ENCODE measurements around the gene ANKRD55. TPM values are rescaled to one million over a fixed set of nuclear protein-coding genes. Genes with fewer than 3 reads are reported as not detected.

ANKRD55 gene
- total RNA-seq, 2 experiments from 2014 or later, result not detected

- ChIA-PET CTCF (ENCODE audit: unreplicated experiment) (no interaction called here), POLR2A (interaction anchor here (0.6 to 0.7 kb wide), 2 partner anchors 238 to 461 kb away, joined by 3 to 7 read pairs; no protein-coding TSS in a partner anchor)
- no peaks in the 10 kb centered on the region for H3K4me1 ChIP-seq (ENCODE audit: insufficient read depth, low read length, poor library complexity, severe bottlenecking)
- no peak overlapping the region for H2AFZ ChIP-seq (ENCODE audit: low read length)
- no peaks in the 10 kb centered on the region for H4K20me1 ChIP-seq (ENCODE audit: insufficient read depth, low read length)
- no peak for DNase-seq (ENCODE audit: low spot score)
- no TSS peak for BruUV-seq (replicated peaks)
- H3K4me2 ChIP-seq (ENCODE audit: low read length), result no peak overlapping the region
- no peaks in the 10 kb centered on the region for H3K9me3 ChIP-seq (ENCODE audit: low read length)
- H3K79me2 ChIP-seq (ENCODE audit: insufficient read depth, low read depth, low read length), result no peaks in the 10 kb centered on the region
- intact Hi-C loops (cut with micrococcal nuclease; ENCODE audit: unreplicated experiment), result no loop called here
- no peak overlapping the region for H3K4me3 ChIP-seq (ENCODE audit: low read depth, low read length, poor library complexity, severe bottlenecking)
- no peaks in the 10 kb centered on the region for H3K36me3 ChIP-seq (ENCODE audit: insufficient read depth, low read length)
- no peak overlapping the region for H3K27ac ChIP-seq (ENCODE audit: low read depth, low read length, poor library complexity, severe bottlenecking)
- no peaks in the 10 kb centered on the region for H3K9me2 ChIP-seq (ENCODE audit: insufficient read depth, low read length)
- TF ChIP-seq EZH2phosphoT487 (IDR thresholded peaks at IDR 0.05; ENCODE audit: borderline replicate concordance, low read depth, low read length) (no peak), CTCF (conservative IDR thresholded peaks at IDR 0.05; ENCODE audit: low read length) (no peak)
Observed at GRCh38 chr5:56056875-56057274, 176.3 kb downstream of the ANKRD55 start.

- no peak overlapping the region for H2AFZ ChIP-seq (ENCODE audit: low read length)
- DNase-seq (ENCODE audit: low spot score), result no peak
- no peaks in the 10 kb centered on the region for H3K36me3 ChIP-seq (ENCODE audit: insufficient read depth, low read length)
- BruUV-seq (replicated peaks), result no TSS peak
- CTCF ChIA-PET (ENCODE audit: unreplicated experiment), result no interaction called here
- no peaks in the 10 kb centered on the region; the same call in 1 of the 2 replicates for H3K9me2 ChIP-seq (ENCODE audit: insufficient read depth, low read length)
- H3K79me2 ChIP-seq (ENCODE audit: insufficient read depth, low read depth, low read length), result no peaks in the 10 kb centered on the region
- no peak overlapping the region for H3K27ac ChIP-seq (ENCODE audit: low read depth, low read length, poor library complexity, severe bottlenecking)
- TF ChIP-seq CTCF (conservative IDR thresholded peaks at IDR 0.05; ENCODE audit: low read length) (no peak), EZH2phosphoT487 (IDR thresholded peaks at IDR 0.05; ENCODE audit: borderline replicate concordance, low read depth, low read length) (no peak)
- no peak overlapping the region for H3K4me2 ChIP-seq (ENCODE audit: low read length)
- POLR2A ChIA-PET, result interaction anchor here (0.7 kb wide), 1 partner anchor 10 kb away, joined by 3 read pairs; no protein-coding TSS in a partner anchor
- no peaks in the 10 kb centered on the region for H3K9me3 ChIP-seq (ENCODE audit: low read length)
- no peaks in the 10 kb centered on the region for H4K20me1 ChIP-seq (ENCODE audit: insufficient read depth, low read length)
- no peaks in the 10 kb centered on the region for H3K4me1 ChIP-seq (ENCODE audit: insufficient read depth, low read length, poor library complexity, severe bottlenecking)
- no peak overlapping the region for H3K4me3 ChIP-seq (ENCODE audit: low read depth, low read length, poor library complexity, severe bottlenecking)
- intact Hi-C loops (cut with micrococcal nuclease; ENCODE audit: unreplicated experiment), result no loop called here
Observed at GRCh38 chr5:56055859-56056258, 177.3 kb downstream of the ANKRD55 start.

GRCh38 chr5:56055287-56055686, 177.8 kb downstream of the ANKRD55 start:
- BruUV-seq (replicated peaks), result no TSS peak
- no peak overlapping the region for H3K27ac ChIP-seq (ENCODE audit: low read depth, low read length, poor library complexity, severe bottlenecking)
- DNase-seq (ENCODE audit: low spot score), result no peak
- H2AFZ ChIP-seq (ENCODE audit: low read length), result no peak overlapping the region; the same call in 1 of the 2 replicates
- H3K4me3 ChIP-seq (ENCODE audit: low read depth, low read length, poor library complexity, severe bottlenecking), result no peak overlapping the region
- no peaks in the 10 kb centered on the region; the same call in 1 of the 2 replicates for H3K9me2 ChIP-seq (ENCODE audit: insufficient read depth, low read length)
- TF ChIP-seq EZH2phosphoT487 (IDR thresholded peaks at IDR 0.05; ENCODE audit: borderline replicate concordance, low read depth, low read length), result no peak
- TF ChIP-seq CTCF (conservative IDR thresholded peaks at IDR 0.05; ENCODE audit: low read length), result no peak
- H3K36me3 ChIP-seq (ENCODE audit: insufficient read depth, low read length), result no peaks in the 10 kb centered on the region
- H3K4me1 ChIP-seq (ENCODE audit: insufficient read depth, low read length, poor library complexity, severe bottlenecking), result no peaks in the 10 kb centered on the region
- no peak overlapping the region for H3K4me2 ChIP-seq (ENCODE audit: low read length)
- no peaks in the 10 kb centered on the region for H3K9me3 ChIP-seq (ENCODE audit: low read length)
- intact Hi-C loops (cut with micrococcal nuclease; ENCODE audit: unreplicated experiment), result no loop called here
- ChIA-PET CTCF (ENCODE audit: unreplicated experiment) (no interaction called here), POLR2A (interaction anchor here (0.7 kb wide), 1 partner anchor 11 kb away, joined by 3 read pairs; no protein-coding TSS in a partner anchor)
- H3K79me2 ChIP-seq (ENCODE audit: insufficient read depth, low read depth, low read length), result no peaks in the 10 kb centered on the region
- H4K20me1 ChIP-seq (ENCODE audit: insufficient read depth, low read length), result no peaks in the 10 kb centered on the region
